Measurements from ENCODE around the gene MYO1B.
"Not testable (repeated sequence)": the region's sequence is repeated elsewhere in the genome, so short reads cannot be mapped to it uniquely, and the experiment has no call there.

The MYO1B gene

DNA sequence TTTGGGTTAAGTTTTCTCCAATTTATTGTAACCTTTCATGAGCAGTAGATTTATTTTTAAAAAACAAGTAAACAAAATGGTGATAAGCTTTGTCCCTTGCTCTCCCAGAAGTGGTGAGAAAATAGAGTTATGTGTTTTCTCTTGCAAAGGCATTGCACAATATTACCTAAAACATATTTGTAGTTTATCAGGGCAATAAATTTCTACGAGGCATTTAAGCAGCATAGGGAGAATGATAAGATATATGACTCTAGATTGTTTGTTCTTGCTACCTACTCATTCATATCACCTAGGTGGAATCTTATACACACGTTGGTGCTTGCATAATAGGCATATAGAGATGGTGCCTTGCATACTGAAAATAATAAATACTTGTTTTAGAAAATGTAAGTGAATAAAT lies 201.7 kb downstream of the MYO1B start:
- Histone ChIP-seq H3K36me3 (ENCODE audit: insufficient read depth, insufficient read length, low read length) (no peaks in the 10 kb centered on the region), H3K9ac (ENCODE audit: insufficient read length, low read depth) (no peak overlapping the region), H3K27me3 (ENCODE audit: insufficient read depth, insufficient read length) (no peaks in the 10 kb centered on the region), H3K4me1 (ENCODE audit: insufficient read depth, insufficient read length) (no peaks in the 10 kb centered on the region), H3K4me3 (ENCODE audit: insufficient read length, low read depth) (no peak overlapping the region), H3K9me3 (ENCODE audit: insufficient read depth, low read length) (no peaks in the 10 kb centered on the region)
- no peak for DNase-seq (ENCODE audit: low read depth, low spot score)
- TF ChIP-seq SUZ12 (IDR thresholded peaks at IDR 0.05; ENCODE audit: extremely low read depth, insufficient read depth, insufficient read length) (no peak), YY1 (IDR thresholded peaks at IDR 0.05; ENCODE audit: insufficient read depth, insufficient read length) (no peak), ZNF274 (IDR thresholded peaks at IDR 0.05; ENCODE audit: low read depth, low read length) (no peak)

DNA sequence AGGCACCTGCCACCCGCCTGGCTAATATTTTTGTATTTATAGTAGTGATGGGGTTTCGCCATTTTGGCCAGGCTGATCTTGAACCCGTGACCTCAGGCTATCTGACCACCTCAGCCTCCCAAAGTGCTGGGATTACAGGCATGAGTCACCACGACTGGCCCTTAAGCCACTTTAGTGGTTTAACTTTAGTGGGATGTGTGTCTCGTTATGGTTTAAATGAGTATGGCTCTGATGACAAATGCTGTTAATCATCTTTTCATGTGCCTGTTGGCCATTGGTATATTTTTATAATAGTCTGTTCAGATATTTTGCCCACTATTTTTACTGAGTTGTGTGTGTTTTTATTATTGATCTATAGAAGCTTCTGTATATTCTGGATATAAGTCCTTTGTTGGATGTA lies 205.9 kb downstream of the MYO1B start:
- DNase-seq (ENCODE audit: low read depth, low spot score) = no peak
- Histone ChIP-seq H3K4me1 (ENCODE audit: insufficient read depth, insufficient read length) (no peaks in the 10 kb centered on the region), H3K27me3 (ENCODE audit: insufficient read depth, insufficient read length) (no peaks in the 10 kb centered on the region), H3K9me3 (ENCODE audit: insufficient read depth, low read length) (peaks cover 14% of the 10 kb centered on the region), H3K9ac (ENCODE audit: insufficient read length, low read depth) (no peak overlapping the region), H3K36me3 (ENCODE audit: insufficient read depth, insufficient read length, low read length) (no peaks in the 10 kb centered on the region), H3K4me3 (ENCODE audit: insufficient read length, low read depth) (no peak overlapping the region)
- TF ChIP-seq SUZ12 (IDR thresholded peaks at IDR 0.05; ENCODE audit: extremely low read depth, insufficient read depth, insufficient read length) (no peak), YY1 (IDR thresholded peaks at IDR 0.05; ENCODE audit: insufficient read depth, insufficient read length) (no peak), ZNF274 (IDR thresholded peaks at IDR 0.05; ENCODE audit: low read depth, low read length) (no peak)

DNA sequence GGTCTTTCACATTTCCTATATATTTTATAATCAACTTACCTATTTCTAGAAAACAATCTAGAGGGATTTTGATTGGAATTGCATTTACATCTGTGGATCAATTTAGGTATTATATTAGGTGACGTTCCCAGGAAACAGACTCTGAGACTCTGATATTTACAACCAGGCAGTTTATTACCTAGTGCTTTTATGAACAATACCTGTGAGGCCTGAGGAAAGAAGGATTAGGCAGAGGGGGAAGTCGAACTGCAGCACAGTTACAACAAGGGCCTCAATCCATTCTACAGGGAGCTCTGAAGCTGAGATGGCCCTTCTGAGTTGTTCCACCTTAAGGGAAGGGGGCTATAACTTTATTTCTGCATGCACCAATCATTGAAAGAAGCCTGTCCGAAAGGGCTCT lies 206.9 kb downstream of the MYO1B start:
- TF ChIP-seq YY1 (IDR thresholded peaks at IDR 0.05; ENCODE audit: insufficient read depth, insufficient read length) = no peak
- TF ChIP-seq SUZ12 (IDR thresholded peaks at IDR 0.05; ENCODE audit: extremely low read depth, insufficient read depth, insufficient read length) = no peak
- no peak for TF ChIP-seq ZNF274 (IDR thresholded peaks at IDR 0.05; ENCODE audit: low read depth, low read length)
- no peaks in the 10 kb centered on the region for H3K4me1 ChIP-seq (ENCODE audit: insufficient read depth, insufficient read length)
- no peak overlapping the region for H3K4me3 ChIP-seq (ENCODE audit: insufficient read length, low read depth)
- H3K27me3 ChIP-seq (ENCODE audit: insufficient read depth, insufficient read length) = no peaks in the 10 kb centered on the region
- no peak for DNase-seq (ENCODE audit: low read depth, low spot score)
- peaks cover 14% of the 10 kb centered on the region for H3K9me3 ChIP-seq (ENCODE audit: insufficient read depth, low read length)
- no peaks in the 10 kb centered on the region for H3K36me3 ChIP-seq (ENCODE audit: insufficient read depth, insufficient read length, low read length)
- no peak overlapping the region for H3K9ac ChIP-seq (ENCODE audit: insufficient read length, low read depth)

- H3K4me1 ChIP-seq (ENCODE audit: insufficient read depth, insufficient read length) = no peaks in the 10 kb centered on the region
- H3K9ac ChIP-seq (ENCODE audit: insufficient read length, low read depth) = no peak overlapping the region
- H3K27me3 ChIP-seq (ENCODE audit: insufficient read depth, insufficient read length) = no peaks in the 10 kb centered on the region
- no peak for DNase-seq (ENCODE audit: low read depth, low spot score)
- H3K9me3 ChIP-seq (ENCODE audit: insufficient read depth, low read length) = peaks cover 18% of the 10 kb centered on the region
- TF ChIP-seq YY1 (IDR thresholded peaks at IDR 0.05; ENCODE audit: insufficient read depth, insufficient read length) (no peak), SUZ12 (IDR thresholded peaks at IDR 0.05; ENCODE audit: extremely low read depth, insufficient read depth, insufficient read length) (no peak)
- no peak overlapping the region for H3K4me3 ChIP-seq (ENCODE audit: insufficient read length, low read depth)
- no peaks in the 10 kb centered on the region for H3K36me3 ChIP-seq (ENCODE audit: insufficient read depth, insufficient read length, low read length)
Measured at GRCh38 chr2:191453761-191454160, 208.6 kb downstream of the MYO1B start.

DNA sequence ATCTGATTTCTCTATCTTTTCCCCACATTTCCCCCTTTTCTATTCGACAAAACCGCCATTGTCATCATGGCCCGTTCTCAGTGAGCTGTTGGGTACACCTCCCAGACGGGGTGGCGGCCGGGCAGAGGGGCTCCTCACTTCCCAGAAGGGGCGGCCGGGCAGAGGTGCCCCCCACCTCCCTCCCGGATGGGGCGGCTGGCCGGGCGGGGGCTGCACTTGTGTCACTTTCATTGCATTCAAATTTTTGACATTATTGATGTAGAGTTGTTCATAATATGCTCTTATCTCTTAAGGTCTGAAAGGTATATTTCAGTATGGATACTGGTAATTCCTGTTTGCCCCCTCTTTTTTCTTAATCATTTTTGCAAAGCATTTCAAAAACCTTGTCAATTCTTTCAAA lies 211.3 kb downstream of the MYO1B start:
- H3K9ac ChIP-seq (ENCODE audit: insufficient read length, low read depth); H3K27me3 ChIP-seq (ENCODE audit: insufficient read depth, insufficient read length); H3K4me1 ChIP-seq (ENCODE audit: insufficient read depth, insufficient read length); H3K36me3 ChIP-seq (ENCODE audit: insufficient read depth, insufficient read length, low read length); DNase-seq (ENCODE audit: low read depth, low spot score); H3K4me3 ChIP-seq (ENCODE audit: insufficient read length, low read depth): not testable (repeated sequence)
- H3K9me3 ChIP-seq (ENCODE audit: insufficient read depth, low read length) = peaks cover 27% of the 10 kb centered on the region

DNA sequence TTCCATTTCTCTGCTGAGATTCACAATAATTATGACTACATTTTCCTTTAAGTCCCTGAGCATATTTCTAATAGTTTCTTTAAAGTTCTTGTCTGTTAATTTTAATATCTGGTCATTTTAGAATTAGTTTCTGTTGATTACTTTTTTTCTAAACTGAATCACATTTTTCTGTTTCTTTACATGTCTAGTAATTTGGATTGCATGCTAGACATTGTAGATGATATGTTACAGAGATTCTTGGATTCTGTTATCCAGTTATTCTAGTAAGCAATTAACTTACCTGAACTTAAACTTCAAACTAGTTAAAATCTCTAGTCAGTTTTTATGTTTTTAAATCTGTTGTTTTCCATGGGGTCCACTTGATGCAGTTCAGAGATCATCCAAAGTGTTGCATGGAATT lies 214.0 kb downstream of the MYO1B start:
- no peaks in the 10 kb centered on the region for H3K27me3 ChIP-seq (ENCODE audit: insufficient read depth, insufficient read length)
- H3K36me3 ChIP-seq (ENCODE audit: insufficient read depth, insufficient read length, low read length) = no peaks in the 10 kb centered on the region
- TF ChIP-seq ZNF274 (IDR thresholded peaks at IDR 0.05; ENCODE audit: low read depth, low read length) = no peak
- TF ChIP-seq YY1 (IDR thresholded peaks at IDR 0.05; ENCODE audit: insufficient read depth, insufficient read length) = no peak
- TF ChIP-seq SUZ12 (IDR thresholded peaks at IDR 0.05; ENCODE audit: extremely low read depth, insufficient read depth, insufficient read length) = no peak
- no peak overlapping the region for H3K9ac ChIP-seq (ENCODE audit: insufficient read length, low read depth)
- H3K4me3 ChIP-seq (ENCODE audit: insufficient read length, low read depth) = no peak overlapping the region
- no peak for DNase-seq (ENCODE audit: low read depth, low spot score)
- peaks cover 24% of the 10 kb centered on the region for H3K9me3 ChIP-seq (ENCODE audit: insufficient read depth, low read length)
- H3K4me1 ChIP-seq (ENCODE audit: insufficient read depth, insufficient read length) = no peaks in the 10 kb centered on the region

DNA sequence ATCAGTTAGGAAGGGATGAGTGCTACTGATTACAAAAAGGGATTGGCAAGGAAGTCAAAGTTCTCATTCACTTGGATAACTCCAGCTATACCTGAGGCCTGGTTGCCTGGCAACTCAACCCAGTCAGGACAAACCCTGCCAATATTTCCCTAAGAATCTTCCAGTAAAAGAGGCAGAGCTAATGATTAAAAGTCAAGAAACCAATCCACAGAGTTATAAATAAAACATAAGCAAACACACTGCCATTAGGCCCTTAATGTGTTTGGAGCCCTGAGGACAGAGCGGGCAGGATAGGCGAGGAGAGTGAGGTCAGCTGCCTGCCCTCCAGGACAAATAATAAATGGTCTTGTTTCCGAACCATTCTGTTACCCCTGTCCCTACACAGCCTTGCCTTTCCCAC lies 217.2 kb downstream of the MYO1B start:
- Histone ChIP-seq H3K4me1 (ENCODE audit: insufficient read depth, insufficient read length) (no peaks in the 10 kb centered on the region), H3K27me3 (ENCODE audit: insufficient read depth, insufficient read length) (no peaks in the 10 kb centered on the region), H3K36me3 (ENCODE audit: insufficient read depth, insufficient read length, low read length) (no peaks in the 10 kb centered on the region), H3K4me3 (ENCODE audit: insufficient read length, low read depth) (no peak overlapping the region), H3K9me3 (ENCODE audit: insufficient read depth, low read length) (peaks cover 13% of the 10 kb centered on the region), H3K9ac (ENCODE audit: insufficient read length, low read depth) (no peak overlapping the region)
- TF ChIP-seq ZNF274 (IDR thresholded peaks at IDR 0.05; ENCODE audit: low read depth, low read length) (no peak), YY1 (IDR thresholded peaks at IDR 0.05; ENCODE audit: insufficient read depth, insufficient read length) (no peak), SUZ12 (IDR thresholded peaks at IDR 0.05; ENCODE audit: extremely low read depth, insufficient read depth, insufficient read length) (no peak)
- no peak for DNase-seq (ENCODE audit: low read depth, low spot score)

- Histone ChIP-seq H3K4me1 (ENCODE audit: insufficient read depth, insufficient read length) (no peaks in the 10 kb centered on the region), H3K9ac (ENCODE audit: insufficient read length, low read depth) (no peak overlapping the region), H3K4me3 (ENCODE audit: insufficient read length, low read depth) (no peak overlapping the region), H3K36me3 (ENCODE audit: insufficient read depth, insufficient read length, low read length) (no peaks in the 10 kb centered on the region), H3K9me3 (ENCODE audit: insufficient read depth, low read length) (peaks cover 9% of the 10 kb centered on the region), H3K27me3 (ENCODE audit: insufficient read depth, insufficient read length) (no peaks in the 10 kb centered on the region)
- TF ChIP-seq SUZ12 (IDR thresholded peaks at IDR 0.05; ENCODE audit: extremely low read depth, insufficient read depth, insufficient read length) (no peak), YY1 (IDR thresholded peaks at IDR 0.05; ENCODE audit: insufficient read depth, insufficient read length) (no peak)
- no peak for DNase-seq (ENCODE audit: low read depth, low spot score)
Measured at GRCh38 chr2:191463790-191464189, 218.6 kb downstream of the MYO1B start.
